WI38 (cell line): Measurements from ENCODE around the gene COL20A1.

Experiments
- H3K4me3 ChIP-seq: 2 replicates; pipeline ENCODE4 v1.5.1; 2011; ENCODE audit warnings: low read depth, mild to moderate bottlenecking, control low read depth, low read length
- CTCF ChIP-seq: IDR thresholded peaks from 2 replicates; pipeline ENCODE4 v1.5.1; 2012; ENCODE audit warnings: low read depth, mild to moderate bottlenecking, control low read depth, low read length

The COL20A1 gene

DNA sequence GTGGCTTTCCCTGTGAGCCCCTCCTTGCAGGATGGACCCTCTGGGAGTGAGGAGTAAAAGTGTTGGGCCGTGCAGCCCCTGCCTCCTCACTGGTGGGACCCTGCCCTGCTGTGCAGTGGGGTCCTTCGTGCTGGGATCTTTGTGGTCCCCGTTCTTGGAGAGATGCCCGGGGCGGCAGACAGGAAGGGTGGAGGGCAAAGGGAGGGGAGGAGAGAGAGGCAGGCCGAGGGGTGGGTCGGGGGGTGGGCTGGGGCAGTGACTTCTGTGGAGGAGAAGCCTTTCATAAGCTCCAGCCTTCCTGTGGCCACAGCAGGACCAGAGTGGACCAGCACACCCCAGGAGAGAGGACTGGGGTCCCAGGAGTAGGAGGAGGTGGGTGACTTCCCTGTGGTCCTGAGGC, at the start of gene COL20A1:
Gene COL20A1, plus strand, starts transcription at position 283 of the 400 bp plus-strand sequence. CDS start 1,922 bp downstream, outside the sequence.
- H3K4me3 ChIP-seq, result no peak within 1 kb of the TSS
- no peak for TF ChIP-seq CTCF

GRCh38 chr20:63243604-63244247, 49.3 kb upstream of the COL20A1 start:
- no peak for TF ChIP-seq CTCF
- H3K4me3 ChIP-seq, result no peak overlapping the region

DNA sequence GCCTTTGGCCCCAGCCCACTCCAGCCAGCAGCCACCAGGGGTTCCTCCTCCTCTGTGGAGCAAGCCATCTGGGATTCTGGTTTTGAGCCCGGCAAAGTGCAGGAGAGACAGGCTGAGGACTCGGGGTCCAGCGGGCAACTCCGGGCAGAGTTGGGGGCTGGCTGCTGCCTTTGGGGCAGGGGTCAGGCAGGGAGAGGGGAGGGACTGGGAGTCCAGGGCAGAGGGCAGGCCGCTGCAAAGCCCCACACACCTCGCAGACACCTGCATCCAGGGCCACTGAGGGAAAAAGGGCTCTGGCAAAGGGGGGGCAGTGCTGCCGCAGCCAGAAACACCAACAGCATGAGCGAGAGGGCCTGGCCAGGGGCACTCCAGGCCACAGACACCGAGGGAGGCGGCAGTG, 48.5 kb upstream of the COL20A1 start:
- TF ChIP-seq CTCF, result no peak
- no peak overlapping the region for H3K4me3 ChIP-seq

DNA sequence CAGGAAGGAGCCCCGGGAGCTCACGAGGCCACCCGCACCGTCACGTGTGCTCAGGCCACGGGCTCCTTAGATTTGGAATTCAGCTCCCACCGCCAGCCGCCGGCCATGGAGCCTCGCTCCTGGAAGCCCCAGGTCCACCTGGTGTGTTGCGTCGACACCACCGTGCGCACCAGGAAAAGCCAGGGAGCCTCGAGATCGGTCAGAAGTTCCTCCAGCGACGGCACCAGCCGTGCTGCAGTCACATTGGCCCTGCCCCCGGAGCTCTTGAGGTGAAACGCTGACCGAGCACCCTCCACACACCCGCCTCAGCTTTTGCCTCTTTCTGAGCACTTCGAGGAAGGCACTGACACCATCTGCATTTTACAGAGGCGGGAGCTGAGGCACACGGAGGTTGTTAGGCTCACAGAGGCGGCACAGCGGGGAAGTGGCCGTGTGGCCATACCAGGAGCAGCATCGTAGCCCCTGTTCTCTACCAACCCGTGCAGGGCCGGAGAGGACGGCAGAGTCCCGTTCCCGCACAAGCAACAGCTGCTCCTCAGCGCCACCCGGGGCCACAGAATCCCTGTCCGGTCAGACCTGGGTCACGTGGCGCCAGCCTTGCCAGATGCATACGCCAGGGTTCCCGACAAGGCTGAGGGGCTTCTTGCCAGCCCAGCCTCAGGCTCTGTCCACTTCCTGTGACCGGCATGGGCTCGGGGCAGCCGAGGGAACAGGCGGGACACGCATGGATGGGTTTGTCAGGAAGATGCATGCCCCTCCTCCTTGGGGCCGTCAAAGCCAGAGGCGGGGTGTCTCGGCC, 46.3 kb upstream of the COL20A1 start:
- no peak overlapping the region for H3K4me3 ChIP-seq
- no peak for TF ChIP-seq CTCF

- H3K4me3 ChIP-seq, result no peak overlapping the region
- TF ChIP-seq CTCF, result no peak
Observed at GRCh38 chr20:63247671-63248228, 45.2 kb upstream of the COL20A1 start.

DNA sequence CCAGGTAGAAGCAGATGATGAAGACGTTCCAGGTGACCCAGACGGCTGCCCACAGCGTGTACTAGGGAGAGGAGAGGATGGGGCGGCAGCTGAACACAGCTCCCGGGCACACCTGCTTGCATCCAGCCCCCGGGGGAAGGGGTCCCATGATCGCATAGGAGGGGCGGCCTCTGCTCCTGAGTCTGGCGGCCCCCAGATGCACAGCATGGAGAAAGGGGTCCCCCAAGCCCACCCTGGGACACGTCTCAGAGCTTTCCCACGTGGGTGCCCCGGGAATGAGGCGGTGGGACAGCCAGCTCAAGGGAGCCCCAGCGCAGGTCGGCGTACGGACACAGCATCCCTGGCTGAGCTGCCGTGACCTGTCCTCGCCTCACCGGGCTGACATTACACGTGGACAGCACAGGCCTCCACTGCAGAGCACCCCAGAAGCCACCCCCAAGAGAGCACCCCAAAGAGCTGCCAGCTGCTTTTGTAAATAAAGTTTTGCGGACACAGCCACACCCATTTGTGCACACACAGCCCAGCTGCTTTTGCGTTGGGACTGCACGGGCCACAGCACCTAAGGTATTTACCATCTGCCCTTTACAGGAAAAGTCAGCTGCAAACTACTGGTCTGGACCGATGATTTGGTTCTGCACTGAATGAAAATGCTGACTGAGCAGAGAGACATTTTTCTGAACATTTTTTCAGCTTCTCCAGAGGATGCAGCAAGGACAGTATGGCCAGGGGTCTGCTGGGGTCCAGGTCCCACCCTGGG, 44.0 kb upstream of the COL20A1 start:
- no peak for TF ChIP-seq CTCF
- H3K4me3 ChIP-seq, result no peak overlapping the region
